HG03442 (cell line): ENCODE measurements around the gene GPR135.

Experiments used
- ATAC-seq: cut with Tn5 transposase; IDR thresholded peaks from one replicate; pipeline ENCODE4 v1.9.1; 2021; ENCODE audit warnings: mild to moderate bottlenecking, moderate library complexity; ENCODE audit not compliant: unreplicated experiment

The GPR135 gene

GRCh38 chr14:59425322-59425935, 39.8 kb downstream of the GPR135 start:
- ATAC-seq = no peak

GRCh38 chr14:59424341-59425071, 40.7 kb downstream of the GPR135 start:
- ATAC-seq = no peak

GRCh38 chr14:59422069-59422881, 42.9 kb downstream of the GPR135 start:
- no peak for ATAC-seq

GRCh38 chr14:59419303-59419702, 45.9 kb downstream of the GPR135 start:
- ATAC-seq = no peak

- ATAC-seq = no peak
These were observed 47.9 kb downstream of the GPR135 start for GRCh38 chr14:59417311-59417710.

GRCh38 chr14:59415836-59416602, 49.2 kb downstream of the GPR135 start:
- no peak for ATAC-seq
